Left renal pelvis (tissue), 4 donors: ENCODE results near the gene NAB2. TPM values are rescaled to one million over a fixed set of nuclear protein-coding genes. Genes with fewer than 3 reads are reported as not detected.
"Not testable (repeated sequence)": the region's sequence is repeated elsewhere in the genome, so short reads cannot be mapped to it uniquely, and the experiment has no call there.

Experiments used
- DNase-seq, 4 donors: peaks; one replicate each; pipeline ENCODE4 v3.0.0-alpha.2; 2013; ENCODE audit warnings: low read depth in 4 of 4, low spot score in 3 of 4
- polyA plus RNA-seq, 4 donors: library from polyadenylated mRNA; unstranded; fragments of 120-200 nt; gene quantifications; one replicate each; pipeline ENCODE4 v1.2.1, GENCODE V29; 2013; ENCODE audit not compliant: insufficient read length in 4 of 4

The NAB2 gene
- polyA plus RNA-seq, 4 donors: 40.4 to 54.4 (median 45.4) TPM

- peak in 1 of 4 donors; percentile 48 for DNase-seq
These were observed 21.5 kb downstream of the NAB2 start for GRCh38 chr12:57110104-57111030.

- peak in 2 of 4 donors; percentile 65 to 66 for DNase-seq
These were observed 22.3 kb downstream of the NAB2 start, which contains the start of gene STAT6 for GRCh38 chr12:57111031-57111734. TSS of gene STAT6 (minus strand) at chr12:57111362. CDS start at chr12:57108278, 3,084 bp downstream.

GRCh38 chr12:57112492-57113294 lies 23.8 kb downstream of the NAB2 start:
- DNase-seq: no peak

- DNase-seq: no peak
These were observed 27.8 kb downstream of the NAB2 start for GRCh38 chr12:57116580-57117281.

- DNase-seq: no peak
These were observed 29.9 kb downstream of the NAB2 start for GRCh38 chr12:57118711-57119271.

GRCh38 chr12:57119294-57120085 lies 30.6 kb downstream of the NAB2 start:
- no peak for DNase-seq

GRCh38 chr12:57120718-57121117 lies 31.8 kb downstream of the NAB2 start:
- not testable (repeated sequence) for DNase-seq

GRCh38 chr12:57123813-57124212 lies 34.9 kb downstream of the NAB2 start:
- no peak for DNase-seq

GRCh38 chr12:57124261-57124877 lies 35.5 kb downstream of the NAB2 start:
- no peak for DNase-seq

GRCh38 chr12:57126061-57126460 lies 37.1 kb downstream of the NAB2 start:
- no peak for DNase-seq

GRCh38 chr12:57126561-57126960 lies 37.6 kb downstream of the NAB2 start:
- DNase-seq: no peak

GRCh38 chr12:57127101-57127725 lies 38.3 kb downstream of the NAB2 start:
- no peak for DNase-seq

- DNase-seq: peak in 1 of 4 donors; percentile 75
These were observed 39.0 kb downstream of the NAB2 start, which contains the start of gene LRP1 for GRCh38 chr12:57127726-57128518. TSS of gene LRP1 (plus strand) at chr12:57128483. CDS start at chr12:57128965, 482 bp downstream.

- no peak for DNase-seq
These were observed 39.8 kb downstream of the NAB2 start for GRCh38 chr12:57128519-57129247.

- no peak for DNase-seq
These were observed 40.5 kb downstream of the NAB2 start for GRCh38 chr12:57129321-57129842.

- no peak for DNase-seq
These were observed 41.0 kb downstream of the NAB2 start for GRCh38 chr12:57129889-57130288.
